Measurements from ENCODE around the gene RNU6-9. TPM values are rescaled to one million over a fixed set of nuclear protein-coding genes. Genes with fewer than 3 reads are reported as not detected.
"Not testable (repeated sequence)": the region's sequence is repeated elsewhere in the genome, so short reads cannot be mapped to it uniquely, and the experiment has no call there.

RNU6-9 gene
- total RNA-seq, 1 experiment from 2014 or later = not detected

- no peak for ATAC-seq
- CTCF ChIA-PET = interaction anchor here (0.6 to 0.7 kb wide), 3 partner anchors 42 to 79 kb away, joined by 3 to 7 read pairs (median 5); no protein-coding TSS in a partner anchor
- POLR2A ChIA-PET = no interaction called here
- in situ Hi-C loops (cut with HindIII; ENCODE audit: low pct_unique_long_range_greater_than_20kb, low sequenced_read_pairs) = no loop called here
- BruUV-seq (replicated peaks) = no TSS peak
- Histone ChIP-seq H3K4me1 (ENCODE audit: control insufficient read depth, insufficient read depth, low read length) (peaks cover 11% of the 10 kb centered on the region), H3K4me3 (ENCODE audit: low read depth in 2 of 2, low read length in 2 of 2) (no peak overlapping the region), H3K36me3 (ENCODE audit: control insufficient read depth, insufficient read depth, low read length) (no peaks in the 10 kb centered on the region), H3K9me3 (ENCODE audit: control insufficient read depth, insufficient read depth, low read depth, low read length) (no peaks in the 10 kb centered on the region), H3K27ac (ENCODE audit: low read length) (no peak overlapping the region), H3K27me3 (ENCODE audit: control insufficient read depth, insufficient read depth, low read length) (no peaks in the 10 kb centered on the region)
- DNase-seq (ENCODE audit: low read depth, low spot score) = no peak
- intact Hi-C loops (cut with micrococcal nuclease; ENCODE audit: unreplicated experiment) = no loop called here
- TF ChIP-seq POLR2AphosphoS5 (IDR thresholded peaks at IDR 0.05; ENCODE audit: low read depth, low read length) (no peak), REST (IDR thresholded peaks at IDR 0.05; ENCODE audit: insufficient read depth in 1 of 2, low read depth in 2 of 2, low read length in 1 of 2) (no peak), CTCF (IDR thresholded peaks at IDR 0.05) (no peak), TCF7L2 (IDR thresholded peaks at IDR 0.05; ENCODE audit: low read depth, low read length) (no peak), SIN3A (IDR thresholded peaks at IDR 0.05; ENCODE audit: borderline replicate concordance, insufficient read depth, low read depth, low read length) (no peak)
Observed at GRCh38 chr19:848386-848921, 44.8 kb upstream of the RNU6-9 start.

GRCh38 chr19:849195-849594, 44.1 kb upstream of the RNU6-9 start:
- H3K27me3 ChIP-seq (ENCODE audit: control insufficient read depth, insufficient read depth, low read length); in situ Hi-C loops (cut with HindIII; ENCODE audit: low pct_unique_long_range_greater_than_20kb, low sequenced_read_pairs); H3K9me3 ChIP-seq (ENCODE audit: control insufficient read depth, insufficient read depth, low read depth, low read length); intact Hi-C loops (cut with micrococcal nuclease; ENCODE audit: unreplicated experiment); H3K27ac ChIP-seq (ENCODE audit: low read length); H3K36me3 ChIP-seq (ENCODE audit: control insufficient read depth, insufficient read depth, low read length); ATAC-seq; H3K4me3 ChIP-seq (ENCODE audit: low read depth in 2 of 2, low read length in 2 of 2); BruUV-seq (replicated peaks); DNase-seq (ENCODE audit: low read depth, low spot score); POLR2A ChIA-PET: not testable (repeated sequence)
- H3K4me1 ChIP-seq (ENCODE audit: control insufficient read depth, insufficient read depth, low read length) = peaks cover 11% of the 10 kb centered on the region
- CTCF ChIA-PET = interaction anchor here (0.6 to 0.8 kb wide), 3 partner anchors 61 to 168 kb away, joined by 3 to 13 read pairs (median 4); no protein-coding TSS in a partner anchor

- Histone ChIP-seq H3K4me3 (ENCODE audit: low read depth in 2 of 2, low read length in 2 of 2) (peak overlapping the region in 1 of 2 experiments; percentile 15; a peak in 1 of 4 replicates), H3K27me3 (ENCODE audit: control insufficient read depth, insufficient read depth, low read length) (no peaks in the 10 kb centered on the region), H3K36me3 (ENCODE audit: control insufficient read depth, insufficient read depth, low read length) (no peaks in the 10 kb centered on the region), H3K27ac (ENCODE audit: low read length) (peak overlapping the region; percentile 55), H3K9me3 (ENCODE audit: control insufficient read depth, insufficient read depth, low read depth, low read length) (no peaks in the 10 kb centered on the region), H3K4me1 (ENCODE audit: control insufficient read depth, insufficient read depth, low read length) (peaks cover 11% of the 10 kb centered on the region)
- TF ChIP-seq POLR2AphosphoS5 (IDR thresholded peaks at IDR 0.05; ENCODE audit: low read depth, low read length) = peak; percentile 42; the same call in 1 of the 2 replicates
- TF ChIP-seq CTCF (IDR thresholded peaks at IDR 0.05) = no peak
- ChIA-PET CTCF (interaction anchor here (0.6 kb wide), 1 partner anchor 19 kb away, joined by 5 read pairs; no protein-coding TSS in a partner anchor), POLR2A (interaction anchor here (0.6 to 1.3 kb wide), 3 partner anchors 13 to 97 kb away, joined by 3 to 17 read pairs (median 5); no protein-coding TSS in a partner anchor)
- in situ Hi-C loops (cut with HindIII; ENCODE audit: low pct_unique_long_range_greater_than_20kb, low sequenced_read_pairs) (no loop called here), intact Hi-C loops (cut with micrococcal nuclease; ENCODE audit: unreplicated experiment) (no loop called here)
- no TSS peak for BruUV-seq (replicated peaks)
- DNase-seq (ENCODE audit: low read depth, low spot score) = no peak
- ATAC-seq = peak; percentile 89
Observed at GRCh38 chr19:850221-850978, 42.9 kb upstream of the RNU6-9 start.
